Neural progenitor cell (in vitro differentiated cells): ENCODE results near the gene MFSD11.

ENCODE experiments used
- EZH2 ChIP-seq: fragments of 200-600 bp; sonication (generic); IDR thresholded peaks from 2 replicates; pipeline ENCODE4 v1.6.1; 2017; ENCODE audit warnings: antibody characterized with exemption, mild to moderate bottlenecking, moderate library complexity
- TF ChIP-seq, protein P1 (sequence below): fragments of 200-600 bp; sonication (generic); IDR thresholded peaks from 2 replicates; pipeline ENCODE4 v1.5.1; 2017; ENCODE audit warnings: antibody characterized with exemption, mild to moderate bottlenecking

DNA sequence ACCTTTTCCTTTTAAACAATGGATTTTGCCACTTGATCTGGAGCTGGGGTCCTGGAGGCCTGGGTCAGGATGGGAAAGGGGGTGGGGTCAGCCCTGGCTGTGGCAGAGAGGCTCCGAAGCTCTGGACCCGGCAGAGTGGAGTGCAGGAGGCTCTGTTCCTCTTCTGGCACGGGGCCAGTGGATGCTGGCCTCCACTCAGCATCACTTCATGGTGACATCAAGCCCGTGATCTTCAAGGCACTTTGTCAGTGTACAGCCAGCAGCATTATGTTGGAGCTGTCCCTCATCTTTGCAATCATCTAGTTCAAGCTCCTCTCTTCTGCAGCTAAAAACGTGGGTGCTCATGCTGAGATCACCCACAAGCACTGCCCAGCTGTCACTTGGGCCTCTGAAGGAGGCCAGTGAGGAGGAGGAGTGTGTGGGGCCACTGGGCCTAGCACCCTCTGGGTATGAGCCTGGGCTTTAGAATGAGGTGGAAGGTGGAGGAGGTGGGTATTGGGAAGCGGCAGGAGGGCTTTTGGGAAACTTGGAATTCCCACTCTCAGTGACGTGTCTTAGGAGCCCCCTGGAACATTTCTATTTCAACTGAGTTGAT, 84.4 kb downstream of the MFSD11 start:
- TF ChIP-seq, protein P1, sequence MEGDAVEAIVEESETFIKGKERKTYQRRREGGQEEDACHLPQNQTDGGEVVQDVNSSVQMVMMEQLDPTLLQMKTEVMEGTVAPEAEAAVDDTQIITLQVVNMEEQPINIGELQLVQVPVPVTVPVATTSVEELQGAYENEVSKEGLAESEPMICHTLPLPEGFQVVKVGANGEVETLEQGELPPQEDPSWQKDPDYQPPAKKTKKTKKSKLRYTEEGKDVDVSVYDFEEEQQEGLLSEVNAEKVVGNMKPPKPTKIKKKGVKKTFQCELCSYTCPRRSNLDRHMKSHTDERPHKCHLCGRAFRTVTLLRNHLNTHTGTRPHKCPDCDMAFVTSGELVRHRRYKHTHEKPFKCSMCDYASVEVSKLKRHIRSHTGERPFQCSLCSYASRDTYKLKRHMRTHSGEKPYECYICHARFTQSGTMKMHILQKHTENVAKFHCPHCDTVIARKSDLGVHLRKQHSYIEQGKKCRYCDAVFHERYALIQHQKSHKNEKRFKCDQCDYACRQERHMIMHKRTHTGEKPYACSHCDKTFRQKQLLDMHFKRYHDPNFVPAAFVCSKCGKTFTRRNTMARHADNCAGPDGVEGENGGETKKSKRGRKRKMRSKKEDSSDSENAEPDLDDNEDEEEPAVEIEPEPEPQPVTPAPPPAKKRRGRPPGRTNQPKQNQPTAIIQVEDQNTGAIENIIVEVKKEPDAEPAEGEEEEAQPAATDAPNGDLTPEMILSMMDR, result no peak
- TF ChIP-seq EZH2, result no peak
